Stimulated activated naive CD8-positive, alpha-beta T cell treated with anti-CD3 and anti-CD28 coated beads, Interleukin-15, amount 100 ng/mL, for 72 hours (primary cell): ENCODE data around the gene GBP3.
"Not testable (repeated sequence)": the region's sequence is repeated elsewhere in the genome, so short reads cannot be mapped to it uniquely, and the experiment has no call there.

Experiments used
- ATAC-seq: fragments of 150-1000 bp; cut with Tn5 transposase; 2 replicates; pipeline ENCODE4 v1.10.0; 2021; ENCODE audit warnings: mild to moderate bottlenecking, moderate library complexity
- DNase-seq, 2 donors: peaks; one replicate each; pipeline ENCODE4 v3.0.0; 2021 to 2022
- H3K27ac Mint-ChIP-seq, 2 donors: one replicate each; pipeline ENCODE4 v1.8.0; 2022; ENCODE audit warnings: mild to moderate bottlenecking in 2 of 2, mixed read lengths in 2 of 2, moderate library complexity in 2 of 2
- H3K27me3 Mint-ChIP-seq: one replicate; pipeline ENCODE4 v1.8.0; 2022; ENCODE audit warnings: mixed read lengths
- H3K4me1 Mint-ChIP-seq: one replicate; pipeline ENCODE4 v1.8.0; 2022; ENCODE audit warnings: mild to moderate bottlenecking, mixed read lengths
- H3K4me3 Mint-ChIP-seq, 2 donors: one replicate each; pipeline ENCODE4 v1.8.0; 2022; ENCODE audit warnings: mild to moderate bottlenecking in 2 of 2, mixed read lengths in 2 of 2, moderate library complexity in 1 of 2
- H3K9me3 Mint-ChIP-seq, 2 donors: one replicate each; pipeline ENCODE4 v1.8.0; 2022; ENCODE audit warnings: mixed read lengths in 2 of 2

GBP3 gene

GRCh38 chr1:89005286-89006151, 17.1 kb downstream of the GBP3 start:
- Mint-ChIP-seq H3K27ac (no peak overlapping the region), H3K4me3 (no peak overlapping the region), H3K27me3 (no peaks in the 10 kb centered on the region), H3K9me3 (peaks cover 19 to 30% of the 10 kb centered on the region in 2 donors), H3K4me1 (peaks cover 48% of the 10 kb centered on the region)
- ATAC-seq: no peak
- no peak for DNase-seq

- peaks cover 63% of the 10 kb centered on the region for H3K4me1 Mint-ChIP-seq
- peak overlapping the region; percentile 2 to 24 for H3K27ac Mint-ChIP-seq
- peaks cover 19 to 30% of the 10 kb centered on the region in 2 donors for H3K9me3 Mint-ChIP-seq
- not testable (repeated sequence) for H3K27me3 Mint-ChIP-seq, DNase-seq, ATAC-seq
- peak overlapping the region; percentile 2 to 46 for H3K4me3 Mint-ChIP-seq
These were observed 20.5 kb downstream of the GBP3 start for GRCh38 chr1:89002176-89002575.

GRCh38 chr1:89001510-89001909, 21.2 kb downstream of the GBP3 start:
- ATAC-seq: peak; percentile 68
- H3K4me3 Mint-ChIP-seq: peak overlapping the region in 1 of 2 donors; percentile 46
- H3K4me1 Mint-ChIP-seq: peaks cover 70% of the 10 kb centered on the region
- H3K9me3 Mint-ChIP-seq: peaks cover 19 to 30% of the 10 kb centered on the region in 2 donors
- DNase-seq: no peak
- H3K27ac Mint-ChIP-seq: no peak overlapping the region
- H3K27me3 Mint-ChIP-seq: no peaks in the 10 kb centered on the region

GRCh38 chr1:88998716-88999115, 23.9 kb downstream of the GBP3 start:
- H3K4me1 Mint-ChIP-seq: peaks cover 52% of the 10 kb centered on the region

GRCh38 chr1:88990426-88990825, 32.2 kb downstream of the GBP3 start:
- DNase-seq (no peak), ATAC-seq (no peak)
- H3K27ac Mint-ChIP-seq: no peak overlapping the region
- peak overlapping the region in 1 of 2 donors; percentile 7 for H3K4me3 Mint-ChIP-seq
- peaks cover 0 to 5% of the 10 kb centered on the region in 2 donors for H3K9me3 Mint-ChIP-seq
- H3K4me1 Mint-ChIP-seq: peaks cover 44% of the 10 kb centered on the region
- H3K27me3 Mint-ChIP-seq: no peaks in the 10 kb centered on the region

More at GRCh38 chr1:88998716-88999115, 23.9 kb downstream of the GBP3 start:
- ATAC-seq (peak; percentile 90), DNase-seq (no peak)
- H3K27ac Mint-ChIP-seq: no peak overlapping the region
- H3K4me3 Mint-ChIP-seq: no peak overlapping the region
- no peaks in the 10 kb centered on the region for H3K27me3 Mint-ChIP-seq
- peaks cover 8 to 10% of the 10 kb centered on the region in 2 donors for H3K9me3 Mint-ChIP-seq

- no peak for DNase-seq
- no peaks in the 10 kb centered on the region for H3K27me3 Mint-ChIP-seq
- H3K27ac Mint-ChIP-seq: no peak overlapping the region
- peaks cover 5 to 7% of the 10 kb centered on the region in 2 donors for H3K9me3 Mint-ChIP-seq
- ATAC-seq: peak; percentile 79
- H3K4me3 Mint-ChIP-seq: peak overlapping the region; percentile 23 to 28
- peaks cover 82% of the 10 kb centered on the region for H3K4me1 Mint-ChIP-seq
These were observed 37.0 kb downstream of the GBP3 start for GRCh38 chr1:88985692-88986091.

- no peak overlapping the region for H3K27ac Mint-ChIP-seq
- no peaks in the 10 kb centered on the region for H3K27me3 Mint-ChIP-seq
- H3K4me3 Mint-ChIP-seq: peak overlapping the region; percentile 43 to 54
- H3K9me3 Mint-ChIP-seq: peaks cover 1 to 7% of the 10 kb centered on the region in 2 donors
- DNase-seq (no peak), ATAC-seq (peak; percentile 65)
- H3K4me1 Mint-ChIP-seq: peaks cover 83% of the 10 kb centered on the region
These were observed 37.6 kb downstream of the GBP3 start for GRCh38 chr1:88985032-88985431.

GRCh38 chr1:88984569-88984968, 38.1 kb downstream of the GBP3 start:
- Mint-ChIP-seq H3K27me3 (no peaks in the 10 kb centered on the region), H3K4me1 (peaks cover 83% of the 10 kb centered on the region), H3K27ac (no peak overlapping the region), H3K4me3 (peak overlapping the region; percentile 43 to 54), H3K9me3 (peaks cover 0 to 7% of the 10 kb centered on the region in 2 donors)
- DNase-seq (no peak), ATAC-seq (no peak)

- Mint-ChIP-seq H3K27me3 (no peaks in the 10 kb centered on the region), H3K4me3 (peak overlapping the region; percentile 56 to 68), H3K27ac (peak overlapping the region; percentile 0 to 81), H3K9me3 (peaks cover 0 to 7% of the 10 kb centered on the region in 2 donors), H3K4me1 (peaks cover 83% of the 10 kb centered on the region)
- DNase-seq (no peak), ATAC-seq (peak; percentile 39)
These were observed 38.7 kb downstream of the GBP3 start for GRCh38 chr1:88983791-88984559.

GRCh38 chr1:88982055-88982454, 40.6 kb downstream of the GBP3 start:
- peaks cover 88% of the 10 kb centered on the region for H3K4me1 Mint-ChIP-seq
- peak overlapping the region; percentile 66 to 68 for H3K4me3 Mint-ChIP-seq
- peaks cover 0 to 7% of the 10 kb centered on the region in 2 donors for H3K9me3 Mint-ChIP-seq
- H3K27ac Mint-ChIP-seq: peak overlapping the region; percentile 61 to 82
- ATAC-seq (peak; percentile 50), DNase-seq (no peak)
- H3K27me3 Mint-ChIP-seq: no peaks in the 10 kb centered on the region

GRCh38 chr1:88981506-88981905, 41.2 kb downstream of the GBP3 start:
- Mint-ChIP-seq H3K27ac (peak overlapping the region in 1 of 2 donors; percentile 82), H3K4me1 (peaks cover 88% of the 10 kb centered on the region), H3K4me3 (peak overlapping the region; percentile 66 to 68)
- DNase-seq, ATAC-seq, H3K27me3 Mint-ChIP-seq, H3K9me3 Mint-ChIP-seq: not testable (repeated sequence)

GRCh38 chr1:88980870-88981269, 41.8 kb downstream of the GBP3 start:
- H3K4me3 Mint-ChIP-seq: no peak overlapping the region
- no peaks in the 10 kb centered on the region for H3K27me3 Mint-ChIP-seq
- peaks cover 83% of the 10 kb centered on the region for H3K4me1 Mint-ChIP-seq
- H3K9me3 Mint-ChIP-seq: peaks cover 0 to 7% of the 10 kb centered on the region in 2 donors
- DNase-seq (no peak), ATAC-seq (no peak)
- no peak overlapping the region for H3K27ac Mint-ChIP-seq

- no peaks in the 10 kb centered on the region for H3K27me3 Mint-ChIP-seq
- peaks cover 0 to 7% of the 10 kb centered on the region in 2 donors for H3K9me3 Mint-ChIP-seq
- ATAC-seq (no peak), DNase-seq (no peak)
- peak overlapping the region; percentile 14 to 57 for H3K4me3 Mint-ChIP-seq
- H3K27ac Mint-ChIP-seq: no peak overlapping the region
- peaks cover 83% of the 10 kb centered on the region for H3K4me1 Mint-ChIP-seq
These were observed 42.9 kb downstream of the GBP3 start for GRCh38 chr1:88979749-88980116.

GRCh38 chr1:88979054-88979748, 43.5 kb downstream of the GBP3 start:
- Mint-ChIP-seq H3K4me1 (peaks cover 83% of the 10 kb centered on the region), H3K4me3 (peak overlapping the region; percentile 29 to 57), H3K9me3 (peaks cover 0 to 7% of the 10 kb centered on the region in 2 donors), H3K27me3 (no peaks in the 10 kb centered on the region), H3K27ac (peak overlapping the region in 1 of 2 donors; percentile 58)
- ATAC-seq (peak; percentile 47), DNase-seq (no peak)

GRCh38 chr1:88976235-88976634, 46.4 kb downstream of the GBP3 start:
- DNase-seq (no peak), ATAC-seq (peak; percentile 55)
- no peaks in the 10 kb centered on the region for H3K9me3 Mint-ChIP-seq
- peaks cover 70% of the 10 kb centered on the region for H3K4me1 Mint-ChIP-seq
- H3K27ac Mint-ChIP-seq: no peak overlapping the region
- no peaks in the 10 kb centered on the region for H3K27me3 Mint-ChIP-seq
- no peak overlapping the region for H3K4me3 Mint-ChIP-seq
